A549 treated with dexamethasone at 1 μM for 4 hours (cell line): ENCODE results near the gene ACTL7B. TPM values are rescaled to one million over a fixed set of nuclear protein-coding genes. Genes with fewer than 3 reads are reported as not detected.

Experiments used
- total RNA-seq: library from RNA; stranded (reverse); fragments of 200-300 nt; extraction: Qiagen RNA extraction; gene quantifications from 5 replicates; pipeline ENCODE4 v1.2.3, GENCODE V29; 2022

The ACTL7B gene, protein sequence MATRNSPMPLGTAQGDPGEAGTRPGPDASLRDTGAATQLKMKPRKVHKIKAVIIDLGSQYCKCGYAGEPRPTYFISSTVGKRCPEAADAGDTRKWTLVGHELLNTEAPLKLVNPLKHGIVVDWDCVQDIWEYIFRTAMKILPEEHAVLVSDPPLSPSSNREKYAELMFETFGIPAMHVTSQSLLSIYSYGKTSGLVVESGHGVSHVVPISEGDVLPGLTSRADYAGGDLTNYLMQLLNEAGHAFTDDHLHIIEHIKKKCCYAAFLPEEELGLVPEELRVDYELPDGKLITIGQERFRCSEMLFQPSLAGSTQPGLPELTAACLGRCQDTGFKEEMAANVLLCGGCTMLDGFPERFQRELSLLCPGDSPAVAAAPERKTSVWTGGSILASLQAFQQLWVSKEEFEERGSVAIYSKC
- 0.04 TPM in 1 of 5 replicates, not detected in the others for total RNA-seq

DNA sequence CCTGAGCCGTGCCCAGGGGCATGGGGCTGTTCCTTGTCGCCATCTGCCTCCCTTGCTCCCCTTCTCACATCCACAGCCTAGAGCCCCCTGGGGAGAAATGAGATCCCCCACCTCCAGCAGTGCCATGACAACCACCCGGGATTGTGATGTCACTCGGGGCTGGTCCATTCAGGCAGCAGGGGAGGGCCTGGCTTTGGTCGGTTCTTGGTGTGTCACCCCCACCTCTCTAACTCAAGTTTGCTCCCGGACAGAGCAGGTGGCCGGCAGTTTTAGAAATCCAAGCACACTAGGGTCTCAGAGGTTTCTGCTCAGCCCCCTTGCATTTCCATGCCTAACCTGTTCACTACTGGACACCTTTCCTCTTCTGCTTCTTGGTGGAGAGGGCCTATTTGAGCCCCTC is at the start of gene ACTL7B:
Gene ACTL7B, minus strand, starts transcription at position 99 of the 400 bp plus-strand sequence. Its CDS starts 56 bp downstream, at position 43.

DNA sequence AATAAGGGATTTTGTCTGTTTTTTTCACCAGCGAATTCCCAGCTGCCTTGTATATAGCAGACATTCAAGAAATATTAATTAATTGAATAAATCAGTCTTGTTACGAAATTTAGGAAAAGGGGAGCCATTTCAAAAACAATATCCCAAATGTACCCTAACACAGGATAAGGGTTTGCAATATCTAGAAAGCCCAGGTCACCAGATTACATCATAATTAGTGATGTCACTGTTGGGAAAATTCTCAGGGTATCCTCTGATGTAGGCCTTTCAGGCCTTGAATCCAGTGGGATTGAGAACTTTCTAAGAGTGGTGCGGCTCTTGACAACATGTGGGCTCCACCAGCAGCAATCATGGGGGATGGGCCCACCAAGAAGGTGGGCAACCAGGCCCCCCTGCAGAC is 6.2 kb upstream of the ACTL7B start, which contains the start of gene ACTL7A:
Gene ACTL7A, plus strand, starts transcription at position 270 of the 400 bp plus-strand sequence. Its CDS starts 57 bp downstream, at position 327.

Other genes starting within 250 kb of the ACTL7B start
- not detected in 5 replicates for gene ACTL7A, start 6.3 kb upstream of the ACTL7B start, total RNA-seq
- 23.4 to 26.5 TPM (median 24.5 TPM) in 5 replicates for gene ELP1, start 78.1 kb upstream of the ACTL7B start, total RNA-seq
- 21.7 to 23.7 TPM (median 21.9 TPM) in 5 replicates for gene ABITRAM, start 78.4 kb upstream of the ACTL7B start, total RNA-seq
- 48.0 to 58.4 TPM (median 52.7 TPM) in 5 replicates for gene CTNNAL1, start 157.5 kb upstream of the ACTL7B start, total RNA-seq